GM12873 (cell line): Measurements from ENCODE around the gene WDFY3.

Experiments
- CTCF ChIP-seq: IDR thresholded peaks from 2 replicates; pipeline ENCODE4 v1.5.1; 2012; ENCODE audit warnings: low read depth, mild to moderate bottlenecking, moderate library complexity, low read length, control low read depth; ENCODE audit not compliant: insufficient read depth; ENCODE audit errors: missing control alignments

WDFY3 gene

GRCh38 chr4:84691800-84692199 is 274.7 kb downstream of the WDFY3 start:
- TF ChIP-seq CTCF: no peak

GRCh38 chr4:84691170-84691691 is 275.3 kb downstream of the WDFY3 start:
- TF ChIP-seq CTCF: no peak

GRCh38 chr4:84690481-84690880 is 276.0 kb downstream of the WDFY3 start:
- no peak for TF ChIP-seq CTCF

- TF ChIP-seq CTCF: no peak
These were observed 277.3 kb downstream of the WDFY3 start for GRCh38 chr4:84689197-84689596.

- TF ChIP-seq CTCF: no peak
These were observed 277.9 kb downstream of the WDFY3 start for GRCh38 chr4:84688605-84689004.

GRCh38 chr4:84685105-84685504 is 281.4 kb downstream of the WDFY3 start:
- no peak for TF ChIP-seq CTCF

- no peak for TF ChIP-seq CTCF
These were observed 282.1 kb downstream of the WDFY3 start for GRCh38 chr4:84684361-84684760.
